Heart right ventricle (tissue), 16 donors: ENCODE results near the gene CLK3. TPM values are rescaled to one million over a fixed set of nuclear protein-coding genes. Genes with fewer than 3 reads are reported as not detected.

ENCODE experiments used
- ATAC-seq, 8 donors: fragments of 200-7000 bp; cut with Tn5 transposase; one replicate each; pipeline ENCODE4 v1.9.1; 2020; ENCODE audit warnings: mild to moderate bottlenecking in 8 of 8, moderate library complexity in 8 of 8, moderate number of reproducible peaks in 1 of 8
- DNase-seq, 2 donors: peaks; one replicate each; pipeline ENCODE4 v3.0.0-alpha.2; 2020
- H3K27ac ChIP-seq, 10 donors: fragments of 200-600 bp; sonication (generic) in 2 of 10; one replicate each; pipeline versions ENCODE4 v1.5.0 to v1.8.0; 2020 to 2022; ENCODE audit warnings: mild to moderate bottlenecking in 3 of 10
- H3K27me3 ChIP-seq, 7 donors: fragments of 200-600 bp; one replicate each; pipeline ENCODE4 v1.8.0; 2021 to 2022; ENCODE audit warnings: mild to moderate bottlenecking in 2 of 7
- H3K36me3 ChIP-seq, 9 donors: fragments of 200-600 bp; sonication (generic) in 1 of 9; one replicate each; pipeline versions ENCODE4 v1.5.0 to v1.8.0; 2020 to 2022; ENCODE audit warnings: mild to moderate bottlenecking in 2 of 9
- H3K4me1 ChIP-seq, 9 donors: fragments of 200-600 bp; sonication (generic) in 1 of 9; one replicate each; pipeline versions ENCODE4 v1.5.0 to v1.8.0; 2020 to 2022; ENCODE audit warnings: mild to moderate bottlenecking in 4 of 9
- H3K4me3 ChIP-seq, 10 donors: fragments of 200-600 bp; sonication (generic) in 2 of 10; one replicate each; pipeline versions ENCODE4 v1.5.0 to v1.8.0; 2020 to 2022; ENCODE audit warnings: mild to moderate bottlenecking in 7 of 10, moderate library complexity in 2 of 10
- H3K9me3 ChIP-seq, 11 donors: fragments of 200-600 bp in 10 of 11; sonication (generic) in 2 of 11; one replicate each; pipeline versions ENCODE4 v1.5.0 to v1.8.0; 2013 to 2022; ENCODE audit warnings: mild to moderate bottlenecking in 2 of 11, control low read depth in 1 of 11, moderate library complexity in 1 of 11
- CTCF ChIP-seq, 9 donors: fragments of 200-600 bp; sonication (generic) in 2 of 9; IDR thresholded peaks; one replicate each; pipeline versions ENCODE4 v1.5.0 to v1.8.0; 2021 to 2022; ENCODE audit warnings: antibody characterized with exemption in 9 of 9, mild to moderate bottlenecking in 5 of 9, moderate library complexity in 1 of 9
- WGBS, 2 donors: extraction: QIAGEN DNeasy Blood & Tissue Kit; methylation state at CpG; one replicate each; pipeline ENCODE4 v1.1.7; 2013; ENCODE audit warnings: inconsistent platforms in 1 of 2; 5-methylcytosine and 5-hydroxymethylcytosine counted together
- intact Hi-C, 10 donors: fragments of 100-400 bp; cut with DNase I; formaldehyde crosslinking; loops; one replicate each; pipeline versions ENCODE4 v1.11.1 to v1.14.2; 2022
- polyA plus RNA-seq, 2 donors: library from polyadenylated mRNA; stranded (reverse); fragments of 200-250 nt; gene quantifications; one replicate each; pipeline ENCODE4 v1.2.3, GENCODE V29; 2013
- total RNA-seq, 10 donors: library from RNA; stranded (reverse); fragmentation: NEBNext Ultra II Directional in 3 of 10; extraction: Animal tissue kit (Norgen Biotek cat#: 25700) in 3 of 10; gene quantifications; one replicate each; pipeline versions ENCODE4 v1.2.1 to v1.2.4, GENCODE V29; 2021 to 2023
- donor health status: Arrhythmogenic right ventricular cardiomyopathy.
- donor health status: ischemic (EF 13 %, LVEDD 7.1; RV severe dilation, severe dysfunction).
- donor health status: healthy with polysubstance abuse.
- donor health status: DM: no; HTN: yes; CAD: no.
- donor health status: DM: no; HTN: no; CAD: no.
- donor health status: ischemic (EF 25% LVEDD 6.9; RV normal size, moderate dysfunction).
- donor health status: ischemic (EF 25% LVEDD 5.7; RV mildly dilated, moderate dysfunction).
- donor health status: healthy.
- donor health status: DM: yes; HTN: yes; CAD: no.
- donor health status: Ischemic cardiomyopathy.
- donor health status: ischemic (EF 35%, LVEDD 5.7; RV mildly dilated, moderate dysfunction).
- donor health status: nonischemic (EF 11% LVEDD 7.7; RV severe dilation, severe dysfunction).
- donor health status: DM: yes; HTN: yes; CAD: no.
- donor health status: PGD.
- donor health status: ischemic (EF 29% LVEDD 5.4; RV normal size, mild dysfunction).
- donor health status: nonischemic (EF 23%, LVEDD 6.1; RV moderate dilation, normal function).

The CLK3 gene
- total and polyA plus RNA-seq, 12 donors = 27.7 to 73.6 (median 45.2) TPM

- no peaks in the 10 kb centered on the region for H3K27me3 ChIP-seq
- ATAC-seq = no peak
- no peak for TF ChIP-seq CTCF (IDR thresholded peaks at IDR 0.05)
- H3K36me3 ChIP-seq = peaks cover 0 to 10% (median 0%) of the 10 kb centered on the region in 9 donors
- WGBS, 2 donors = 83 to 90% methylated on average over 4 of the region's 4 CpGs
- no peak for DNase-seq
- H3K9me3 ChIP-seq = no peaks in the 10 kb centered on the region
- intact Hi-C loops = loop anchor here in 1 of 10 donors (10.0 kb wide), 1 partner anchor 63 kb away; the partner anchor contains the start of gene CYP1A1
- H3K27ac ChIP-seq = peak overlapping the region in 1 of 10 donors; percentile 8
- no peak overlapping the region for H3K4me3 ChIP-seq
- peaks cover 2 to 37% (median 24%) of the 10 kb centered on the region in 9 donors for H3K4me1 ChIP-seq
These were observed 46.6 kb downstream of the CLK3 start for GRCh38 chr15:74662064-74662860.

- H3K36me3 ChIP-seq = peaks cover 0 to 22% (median 0%) of the 10 kb centered on the region in 9 donors
- ATAC-seq (no peak), DNase-seq (no peak)
- peaks cover 2 to 32% (median 23%) of the 10 kb centered on the region in 9 donors for H3K4me1 ChIP-seq
- H3K27me3 ChIP-seq = no peaks in the 10 kb centered on the region
- no peak overlapping the region for H3K4me3 ChIP-seq
- no peaks in the 10 kb centered on the region for H3K9me3 ChIP-seq
- no peak for TF ChIP-seq CTCF (IDR thresholded peaks at IDR 0.05)
- intact Hi-C loops = loop anchor here in 1 of 10 donors (10.0 kb wide), 1 partner anchor 61 kb away; the partner anchor contains the start of gene CYP1A1
- 90 to 91% methylated on average over 8 of the region's 8 CpGs for WGBS, 2 donors
- peak overlapping the region in 5 of 10 donors; percentile 8 to 76 (median 48) for H3K27ac ChIP-seq
These were observed 47.8 kb downstream of the CLK3 start for GRCh38 chr15:74663303-74664027.

- intact Hi-C loops = loop anchor here in 1 of 10 donors (10.0 kb wide), 1 partner anchor 61 kb away; the partner anchor contains the start of gene CYP1A1
- no peaks in the 10 kb centered on the region for H3K27me3 ChIP-seq
- H3K9me3 ChIP-seq = no peaks in the 10 kb centered on the region
- ATAC-seq = peak in 6 of 8 donors; percentile 24 to 95 (median 76)
- H3K4me3 ChIP-seq = no peak overlapping the region
- peaks cover 0 to 28% (median 0%) of the 10 kb centered on the region in 9 donors for H3K36me3 ChIP-seq
- peak overlapping the region in 7 of 10 donors; percentile 8 to 76 (median 48) for H3K27ac ChIP-seq
- peak in 1 of 2 donors; percentile 23 for DNase-seq
- TF ChIP-seq CTCF (IDR thresholded peaks at IDR 0.05) = no peak
- peaks cover 2 to 32% (median 23%) of the 10 kb centered on the region in 9 donors for H3K4me1 ChIP-seq
- 19 to 20% methylated on average over 2 of the region's 2 CpGs for WGBS, 2 donors
These were observed 48.5 kb downstream of the CLK3 start for GRCh38 chr15:74664028-74664616.

- Histone ChIP-seq H3K36me3 (peaks cover 0 to 34% (median 0%) of the 10 kb centered on the region in 9 donors), H3K27me3 (no peaks in the 10 kb centered on the region), H3K9me3 (no peaks in the 10 kb centered on the region), H3K4me3 (no peak overlapping the region), H3K27ac (peak overlapping the region in 7 of 10 donors; percentile 8 to 76 (median 48)), H3K4me1 (peaks cover 2 to 32% (median 23%) of the 10 kb centered on the region in 9 donors)
- ATAC-seq = no peak
- no peak for DNase-seq
- intact Hi-C loops = loop anchor here in 1 of 10 donors (10.0 kb wide), 1 partner anchor 60 kb away; the partner anchor contains the start of gene CYP1A1
- TF ChIP-seq CTCF (IDR thresholded peaks at IDR 0.05) = no peak
- WGBS, 2 donors = 73 to 79% methylated on average over 2 of the region's 2 CpGs
These were observed 49.0 kb downstream of the CLK3 start for GRCh38 chr15:74664670-74665069.
